Gastroesophageal sphincter (tissue), 3 donors: ENCODE results near the gene GGCX.

Source experiments
- EP300 ChIP-seq: sonication (generic); formaldehyde crosslinking; IDR thresholded peaks from one replicate; pipeline ENCODE4 v1.6.1; 2017; ENCODE audit warnings: antibody characterized with exemption, mild to moderate bottlenecking
- POLR2A ChIP-seq, 2 donors: fragments of 450-650 bp; IDR thresholded peaks; one replicate each; pipeline ENCODE4 v1.6.1; 2017; ENCODE audit warnings: antibody characterized with exemption in 2 of 2, mild to moderate bottlenecking in 2 of 2, moderate library complexity in 1 of 2
- POLR2AphosphoS5 ChIP-seq: sonication (generic); formaldehyde crosslinking; IDR thresholded peaks from one replicate; pipeline ENCODE4 v1.6.1; 2017; ENCODE audit warnings: antibody characterized with exemption
- TF ChIP-seq, protein P1 (sequence below), 4 experiments: fragments of 200-600 bp in 2 of 4; fragments of 450-650 bp in 2 of 4; sonication (generic) in 1 of 4; IDR thresholded peaks; one replicate each; pipeline ENCODE4 v1.5.1; 2017 to 2019; ENCODE audit warnings: antibody characterized with exemption in 4 of 4, mild to moderate bottlenecking in 2 of 4, moderate library complexity in 2 of 4

DNA sequence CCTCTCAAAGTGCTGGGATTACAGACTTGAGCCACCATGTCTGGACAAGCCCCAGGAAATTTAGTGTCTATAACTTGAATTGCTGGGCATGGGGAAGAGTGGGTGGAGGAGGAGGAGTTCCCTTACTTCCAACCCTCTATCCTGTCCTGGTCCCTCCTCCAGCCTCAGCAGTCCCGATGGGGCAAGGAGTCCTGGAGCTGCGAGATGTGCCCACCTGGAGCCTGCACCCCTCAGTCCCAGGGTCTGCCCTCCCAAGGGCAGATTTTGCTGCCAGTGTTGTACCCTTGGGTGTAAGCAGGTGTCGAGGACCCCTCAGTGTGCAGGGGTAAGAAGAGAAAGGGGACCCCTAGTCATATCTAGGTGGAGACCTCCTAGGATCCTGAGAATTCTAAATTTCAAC is 18.9 kb upstream of the GGCX start:
- TF ChIP-seq, protein P1, sequence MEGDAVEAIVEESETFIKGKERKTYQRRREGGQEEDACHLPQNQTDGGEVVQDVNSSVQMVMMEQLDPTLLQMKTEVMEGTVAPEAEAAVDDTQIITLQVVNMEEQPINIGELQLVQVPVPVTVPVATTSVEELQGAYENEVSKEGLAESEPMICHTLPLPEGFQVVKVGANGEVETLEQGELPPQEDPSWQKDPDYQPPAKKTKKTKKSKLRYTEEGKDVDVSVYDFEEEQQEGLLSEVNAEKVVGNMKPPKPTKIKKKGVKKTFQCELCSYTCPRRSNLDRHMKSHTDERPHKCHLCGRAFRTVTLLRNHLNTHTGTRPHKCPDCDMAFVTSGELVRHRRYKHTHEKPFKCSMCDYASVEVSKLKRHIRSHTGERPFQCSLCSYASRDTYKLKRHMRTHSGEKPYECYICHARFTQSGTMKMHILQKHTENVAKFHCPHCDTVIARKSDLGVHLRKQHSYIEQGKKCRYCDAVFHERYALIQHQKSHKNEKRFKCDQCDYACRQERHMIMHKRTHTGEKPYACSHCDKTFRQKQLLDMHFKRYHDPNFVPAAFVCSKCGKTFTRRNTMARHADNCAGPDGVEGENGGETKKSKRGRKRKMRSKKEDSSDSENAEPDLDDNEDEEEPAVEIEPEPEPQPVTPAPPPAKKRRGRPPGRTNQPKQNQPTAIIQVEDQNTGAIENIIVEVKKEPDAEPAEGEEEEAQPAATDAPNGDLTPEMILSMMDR (IDR thresholded peaks at IDR 0.05): no peak
- TF ChIP-seq POLR2AphosphoS5 (no peak), POLR2A (IDR thresholded peaks at IDR 0.05) (no peak), EP300 (no peak)
